Muscle layer of duodenum (tissue), 2 donors: ENCODE measurements around the gene ZNF547.

ENCODE experiments used
- H3K27ac ChIP-seq: one replicate; pipeline ENCODE4 v1.7.0; 2013; ENCODE audit warnings: mild to moderate bottlenecking, low read length
- H3K27me3 ChIP-seq: one replicate; pipeline ENCODE4 v1.7.0; 2013; ENCODE audit warnings: low read depth, mild to moderate bottlenecking, control low read depth, low read length
- H3K36me3 ChIP-seq, 2 donors: one replicate each; pipeline ENCODE4 v1.7.0; 2013; ENCODE audit warnings: low read length in 2 of 2, control low read depth in 1 of 2, mild to moderate bottlenecking in 1 of 2; ENCODE audit not compliant: insufficient read depth in 2 of 2, control insufficient read depth in 1 of 2
- H3K4me1 ChIP-seq, 2 donors: one replicate each; pipeline ENCODE4 v1.7.0; 2013; ENCODE audit warnings: low read length in 2 of 2, mild to moderate bottlenecking in 2 of 2, control low read depth in 1 of 2, moderate library complexity in 1 of 2; ENCODE audit not compliant: insufficient read depth in 2 of 2, control insufficient read depth in 1 of 2
- H3K4me3 ChIP-seq, 2 donors: one replicate each; pipeline ENCODE4 v1.7.0; 2013; ENCODE audit warnings: low read length in 2 of 2, low read depth in 1 of 2, mild to moderate bottlenecking in 1 of 2
- H3K9me3 ChIP-seq, 2 donors: one replicate each; pipeline ENCODE4 v1.7.0; 2013; ENCODE audit warnings: low read length in 2 of 2, control low read depth in 1 of 2, mild to moderate bottlenecking in 1 of 2; ENCODE audit not compliant: control insufficient read depth in 1 of 2
- donor health status: healthy.

Gene ZNF547

GRCh38 chr19:57406516-57407123 is 43.3 kb downstream of the ZNF547 start:
- Histone ChIP-seq H3K4me3 (peak overlapping the region in 1 of 2 donors; percentile 40), H3K27ac (no peak overlapping the region), H3K36me3 (peaks cover 0 to 15% of the 10 kb centered on the region in 2 donors), H3K4me1 (peaks cover 4 to 7% of the 10 kb centered on the region in 2 donors), H3K27me3 (no peaks in the 10 kb centered on the region), H3K9me3 (peaks cover 0 to 33% of the 10 kb centered on the region in 2 donors)

DNA sequence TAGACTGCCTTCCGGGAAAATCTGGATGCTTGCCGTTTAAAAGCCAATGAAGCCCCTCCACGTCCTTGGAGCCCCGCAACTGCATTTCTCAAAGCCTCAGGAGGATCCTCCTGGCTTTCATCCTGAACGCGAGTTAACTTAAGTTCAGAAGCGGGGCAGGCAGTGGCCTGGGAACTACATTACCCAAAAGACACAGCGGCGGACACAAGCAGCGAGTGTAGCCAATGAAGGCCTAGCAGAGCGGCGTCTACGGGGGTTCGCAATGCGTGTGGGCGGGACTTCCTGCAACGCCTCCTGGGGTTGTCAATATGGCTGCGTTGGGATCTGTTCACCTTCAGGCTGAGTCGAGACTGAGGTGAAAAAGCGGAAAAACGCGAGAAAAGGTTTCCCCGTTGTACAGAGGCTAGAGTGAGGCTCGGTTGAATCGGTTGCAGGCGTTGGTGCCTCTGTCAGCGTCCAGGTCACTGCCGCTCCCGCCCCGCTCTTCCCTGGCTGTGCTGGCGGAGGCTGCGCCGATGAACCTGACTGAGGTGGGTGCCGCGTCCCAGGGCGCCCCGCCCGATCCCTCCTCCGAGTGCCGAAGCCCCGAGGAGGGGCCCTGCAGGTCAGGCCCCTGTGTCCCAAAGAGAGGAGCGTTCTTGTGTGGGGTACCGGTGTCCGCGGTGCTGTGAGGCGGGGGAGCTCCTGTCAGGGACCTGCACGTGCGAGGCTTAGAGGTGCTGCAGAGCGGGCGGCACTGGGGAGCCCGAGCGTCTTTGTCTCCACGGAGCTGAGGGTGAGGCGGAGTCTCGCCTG is 47.7 kb downstream of the ZNF547 start, which contains the start of gene ZNF17:
Gene ZNF17, plus strand, starts transcription at position 285 of the 795 bp plus-strand sequence. CDS start 2,455 bp downstream, outside the sequence.
- H3K4me3 ChIP-seq, result peak within 1 kb of the TSS; percentile 88 to 100
- peak within 1 kb of the TSS; percentile 68 for H3K27ac ChIP-seq
- no peaks in the 10 kb centered on the region for H3K27me3 ChIP-seq
- peaks cover 0 to 18% of the 10 kb centered on the region in 2 donors for H3K9me3 ChIP-seq
- H3K36me3 ChIP-seq, result peaks cover 21 to 32% of the 10 kb centered on the region in 2 donors
- peaks cover 9 to 16% of the 10 kb centered on the region in 2 donors for H3K4me1 ChIP-seq

DNA sequence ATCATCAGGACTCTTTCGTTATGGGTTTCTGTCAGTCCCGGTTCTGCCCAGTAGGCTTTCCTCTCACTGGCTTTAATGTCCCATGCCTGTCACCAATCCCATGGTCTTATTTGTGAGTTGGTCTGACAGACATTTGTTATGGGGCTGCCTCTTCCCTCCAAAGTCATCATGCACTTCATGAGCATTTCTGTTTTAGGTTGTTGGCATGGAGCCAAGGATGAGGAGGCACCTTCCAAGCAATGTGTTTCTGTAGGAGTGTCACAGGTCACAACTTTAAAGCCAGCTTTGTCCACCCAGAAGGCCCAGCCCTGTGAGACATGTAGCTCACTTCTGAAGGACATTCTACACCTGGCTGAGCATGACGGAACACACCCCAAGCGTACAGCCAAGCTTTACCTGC is 56.1 kb downstream of the ZNF547 start:
- H3K4me1 ChIP-seq, result no peaks in the 10 kb centered on the region
- H3K4me3 ChIP-seq, result peak overlapping the region; percentile 27 to 57
- H3K36me3 ChIP-seq, result peaks cover 52 to 85% of the 10 kb centered on the region in 2 donors
- H3K9me3 ChIP-seq, result peaks cover 39 to 62% of the 10 kb centered on the region in 2 donors
- no peak overlapping the region for H3K27ac ChIP-seq
- no peaks in the 10 kb centered on the region for H3K27me3 ChIP-seq

- no peak overlapping the region for H3K27ac ChIP-seq
- peaks cover 39 to 69% of the 10 kb centered on the region in 2 donors for H3K36me3 ChIP-seq
Observed at GRCh38 chr19:57421037-57421436, 57.7 kb downstream of the ZNF547 start.

More at GRCh38 chr19:57421037-57421436, 57.7 kb downstream of the ZNF547 start:
- Histone ChIP-seq H3K27me3 (no peaks in the 10 kb centered on the region), H3K4me3 (peak overlapping the region; percentile 30 to 57), H3K9me3 (peaks cover 39 to 51% of the 10 kb centered on the region in 2 donors), H3K4me1 (no peaks in the 10 kb centered on the region)
